ENCODE results near the gene AP1G1.

- TF ChIP-seq CTCF (IDR thresholded peaks at IDR 0.05): no peak
- TF ChIP-seq POLR2A (IDR thresholded peaks at IDR 0.05): no peak
Observed at GRCh38 chr16:71724320-71724751, 84.3 kb downstream of the AP1G1 start, which contains the start of gene PHLPP2.

All from suprapubic skin (tissue), 3 donors.